ENCODE measurements around the gene CFAP70. TPM values are rescaled to one million over a fixed set of nuclear protein-coding genes. Genes with fewer than 3 reads are reported as not detected.

CFAP70 gene
- total RNA-seq, 1 donor from 2014 or later: 1.5 TPM

- H3K4me1 ChIP-seq: no peaks in the 10 kb centered on the region
- H3K27me3 ChIP-seq: no peaks in the 10 kb centered on the region
- H3K4me3 ChIP-seq: no peak overlapping the region
- H3K9me3 ChIP-seq: no peaks in the 10 kb centered on the region
- intact Hi-C loops (cut with DNase I): no loop called here
- H3K36me3 ChIP-seq: peaks cover 0 to 39% of the 10 kb centered on the region in 2 donors
- no peak overlapping the region for H3K27ac ChIP-seq
- DNase-seq (ENCODE audit: extremely low spot score in 2 of 2): no peak
- TF ChIP-seq CTCF (IDR thresholded peaks at IDR 0.05) (no peak), POLR2A (IDR thresholded peaks at IDR 0.05) (no peak), POLR2AphosphoS5 (IDR thresholded peaks at IDR 0.05; ENCODE audit: insufficient read depth in 1 of 2, low read depth in 1 of 2) (no peak)
These were observed 125.8 kb downstream of the CFAP70 start for GRCh38 chr10:73232887-73233286.

GRCh38 chr10:73229567-73229966, 129.1 kb downstream of the CFAP70 start:
- Histone ChIP-seq H3K9me3 (no peaks in the 10 kb centered on the region), H3K36me3 (peaks cover 0 to 31% of the 10 kb centered on the region in 2 donors), H3K4me1 (no peaks in the 10 kb centered on the region), H3K27ac (no peak overlapping the region), H3K4me3 (no peak overlapping the region), H3K27me3 (no peaks in the 10 kb centered on the region)
- intact Hi-C loops (cut with DNase I): no loop called here
- DNase-seq (ENCODE audit: extremely low spot score in 2 of 2): no peak
- TF ChIP-seq POLR2AphosphoS5 (IDR thresholded peaks at IDR 0.05; ENCODE audit: insufficient read depth in 1 of 2, low read depth in 1 of 2) (no peak), CTCF (IDR thresholded peaks at IDR 0.05) (no peak), POLR2A (IDR thresholded peaks at IDR 0.05) (no peak)

GRCh38 chr10:73228247-73228646, 130.4 kb downstream of the CFAP70 start:
- TF ChIP-seq CTCF (IDR thresholded peaks at IDR 0.05): no peak
- no peak for TF ChIP-seq POLR2A (IDR thresholded peaks at IDR 0.05)
- no peak for TF ChIP-seq POLR2AphosphoS5 (IDR thresholded peaks at IDR 0.05; ENCODE audit: insufficient read depth in 1 of 2, low read depth in 1 of 2)
- no peaks in the 10 kb centered on the region for H3K9me3 ChIP-seq
- intact Hi-C loops (cut with DNase I): no loop called here
- no peaks in the 10 kb centered on the region for H3K4me1 ChIP-seq
- H3K27me3 ChIP-seq: no peaks in the 10 kb centered on the region
- H3K27ac ChIP-seq: no peak overlapping the region
- H3K4me3 ChIP-seq: no peak overlapping the region
- DNase-seq (ENCODE audit: extremely low spot score in 2 of 2): no peak
- H3K36me3 ChIP-seq: peaks cover 0 to 18% of the 10 kb centered on the region in 2 donors

GRCh38 chr10:73226663-73227062, 132.0 kb downstream of the CFAP70 start:
- intact Hi-C loops (cut with DNase I): no loop called here
- Histone ChIP-seq H3K27ac (no peak overlapping the region), H3K9me3 (no peaks in the 10 kb centered on the region), H3K4me1 (no peaks in the 10 kb centered on the region), H3K4me3 (no peak overlapping the region), H3K36me3 (peaks cover 0 to 15% of the 10 kb centered on the region in 2 donors), H3K27me3 (no peaks in the 10 kb centered on the region)
- TF ChIP-seq POLR2AphosphoS5 (IDR thresholded peaks at IDR 0.05; ENCODE audit: insufficient read depth in 1 of 2, low read depth in 1 of 2) (no peak), CTCF (IDR thresholded peaks at IDR 0.05) (no peak), POLR2A (IDR thresholded peaks at IDR 0.05) (no peak)
- no peak for DNase-seq (ENCODE audit: extremely low spot score in 2 of 2)

GRCh38 chr10:73225518-73225917, 133.1 kb downstream of the CFAP70 start:
- no peak for DNase-seq (ENCODE audit: extremely low spot score in 2 of 2)
- intact Hi-C loops (cut with DNase I): no loop called here
- TF ChIP-seq CTCF (IDR thresholded peaks at IDR 0.05) (no peak), POLR2AphosphoS5 (IDR thresholded peaks at IDR 0.05; ENCODE audit: insufficient read depth in 1 of 2, low read depth in 1 of 2) (no peak), POLR2A (IDR thresholded peaks at IDR 0.05) (no peak)
- no peaks in the 10 kb centered on the region for H3K27me3 ChIP-seq
- H3K27ac ChIP-seq: no peak overlapping the region
- no peaks in the 10 kb centered on the region for H3K9me3 ChIP-seq
- peaks cover 0 to 7% of the 10 kb centered on the region in 2 donors for H3K36me3 ChIP-seq
- no peak overlapping the region for H3K4me3 ChIP-seq
- H3K4me1 ChIP-seq: no peaks in the 10 kb centered on the region
